Endothelial cell of umbilical vein (primary cell): ENCODE data around the gene PRKACG.

ENCODE experiments used
- CTCF ChIP-seq, 2 donors: IDR thresholded peaks; 1 replicate in 1 of 2; 2 replicates in 1 of 2; pipeline ENCODE4 v1.5.1; 2011; ENCODE audit warnings: low read length in 2 of 2, mild to moderate bottlenecking in 2 of 2, moderate library complexity in 2 of 2, control low read depth in 1 of 2, inconsistent platforms in 1 of 2, low read depth in 1 of 2; ENCODE audit not compliant: insufficient read depth in 1 of 2; ENCODE audit errors: extremely low read depth in 1 of 2
- MAX ChIP-seq: IDR thresholded peaks from 2 replicates; pipeline ENCODE4 v1.6.1; 2011; ENCODE audit not compliant: insufficient read depth, insufficient read length
- POLR2A ChIP-seq: IDR thresholded peaks from 2 replicates; pipeline ENCODE4 v1.6.1; 2012; ENCODE audit warnings: low read depth, mild to moderate bottlenecking, control low read depth, low read length

GRCh38 chr9:69046723-69047122, 32.8 kb upstream of the PRKACG start:
- TF ChIP-seq POLR2A: no peak
- no peak for TF ChIP-seq CTCF (IDR thresholded peaks at IDR 0.05; ENCODE audit: extremely low read depth in 1 of 2, insufficient read depth in 1 of 2, low read depth in 1 of 2, low read length in 2 of 2)
- no peak for TF ChIP-seq MAX
